GM13976 (cell line): ENCODE data around the gene HOXB6.

Experiments used
- DNase-seq: peaks from one replicate; pipeline ENCODE4 v3.0.0; 2012; ENCODE audit warnings: low spot score
- in situ Hi-C: fragments of 300-500 bp; cut with MboI; formaldehyde crosslinking; loops from one replicate; pipeline ENCODE4 v1.12.0; 2022; ENCODE audit warnings: low sequenced_read_pairs, mixed read lengths, inconsistent platforms; ENCODE audit not compliant: unreplicated experiment
- TF ChIP-seq, protein P1 (sequence below): IDR thresholded peaks from 2 replicates; pipeline ENCODE4 v1.5.1; 2012; ENCODE audit warnings: borderline replicate concordance, mild to moderate bottlenecking; ENCODE audit not compliant: insufficient read depth; ENCODE audit errors: extremely low read depth, missing control alignments, control extremely low read depth

Gene HOXB6

DNA sequence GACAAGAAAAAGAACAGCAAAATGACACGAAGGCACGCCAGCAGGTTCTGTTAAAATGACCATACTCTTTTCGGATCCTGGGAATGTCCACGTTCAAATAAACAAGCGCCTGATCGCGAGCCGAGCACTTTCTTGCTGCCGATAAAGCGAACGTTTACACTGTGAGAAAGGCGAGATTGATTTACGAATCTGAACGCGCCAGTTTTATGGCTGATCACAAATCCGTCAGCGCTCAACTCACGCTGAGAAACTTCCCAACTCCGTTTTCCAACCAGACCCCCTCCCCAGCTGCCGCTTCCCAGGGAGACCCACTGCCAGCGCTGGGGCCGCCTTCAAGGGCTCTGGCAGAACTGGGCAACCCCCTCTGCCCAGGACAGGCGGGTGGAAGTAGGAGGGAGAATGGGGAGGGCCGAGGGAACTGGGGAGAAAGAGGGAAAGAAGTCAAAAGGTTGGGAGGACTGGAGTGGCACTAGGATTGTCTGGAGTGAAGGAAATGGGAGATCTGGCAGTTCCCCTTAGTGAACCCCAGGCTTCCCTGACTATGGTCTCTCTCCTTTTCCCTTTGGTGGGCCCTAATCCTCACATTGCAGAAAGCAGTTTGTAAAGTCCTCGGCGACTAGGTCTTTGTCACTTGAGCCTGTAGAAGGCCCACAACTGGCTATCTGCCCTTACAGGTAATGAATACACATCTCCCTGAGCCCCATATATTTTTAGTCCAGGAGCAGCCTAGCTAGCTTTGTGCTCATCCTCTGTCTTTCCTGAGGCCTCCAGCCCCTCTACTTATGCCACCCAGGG lies 33.6 kb downstream of the HOXB6 start:
- DNase-seq, result no peak
- TF ChIP-seq, protein P1, sequence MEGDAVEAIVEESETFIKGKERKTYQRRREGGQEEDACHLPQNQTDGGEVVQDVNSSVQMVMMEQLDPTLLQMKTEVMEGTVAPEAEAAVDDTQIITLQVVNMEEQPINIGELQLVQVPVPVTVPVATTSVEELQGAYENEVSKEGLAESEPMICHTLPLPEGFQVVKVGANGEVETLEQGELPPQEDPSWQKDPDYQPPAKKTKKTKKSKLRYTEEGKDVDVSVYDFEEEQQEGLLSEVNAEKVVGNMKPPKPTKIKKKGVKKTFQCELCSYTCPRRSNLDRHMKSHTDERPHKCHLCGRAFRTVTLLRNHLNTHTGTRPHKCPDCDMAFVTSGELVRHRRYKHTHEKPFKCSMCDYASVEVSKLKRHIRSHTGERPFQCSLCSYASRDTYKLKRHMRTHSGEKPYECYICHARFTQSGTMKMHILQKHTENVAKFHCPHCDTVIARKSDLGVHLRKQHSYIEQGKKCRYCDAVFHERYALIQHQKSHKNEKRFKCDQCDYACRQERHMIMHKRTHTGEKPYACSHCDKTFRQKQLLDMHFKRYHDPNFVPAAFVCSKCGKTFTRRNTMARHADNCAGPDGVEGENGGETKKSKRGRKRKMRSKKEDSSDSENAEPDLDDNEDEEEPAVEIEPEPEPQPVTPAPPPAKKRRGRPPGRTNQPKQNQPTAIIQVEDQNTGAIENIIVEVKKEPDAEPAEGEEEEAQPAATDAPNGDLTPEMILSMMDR, result no peak
- in situ Hi-C loops, result no loop called here

DNA sequence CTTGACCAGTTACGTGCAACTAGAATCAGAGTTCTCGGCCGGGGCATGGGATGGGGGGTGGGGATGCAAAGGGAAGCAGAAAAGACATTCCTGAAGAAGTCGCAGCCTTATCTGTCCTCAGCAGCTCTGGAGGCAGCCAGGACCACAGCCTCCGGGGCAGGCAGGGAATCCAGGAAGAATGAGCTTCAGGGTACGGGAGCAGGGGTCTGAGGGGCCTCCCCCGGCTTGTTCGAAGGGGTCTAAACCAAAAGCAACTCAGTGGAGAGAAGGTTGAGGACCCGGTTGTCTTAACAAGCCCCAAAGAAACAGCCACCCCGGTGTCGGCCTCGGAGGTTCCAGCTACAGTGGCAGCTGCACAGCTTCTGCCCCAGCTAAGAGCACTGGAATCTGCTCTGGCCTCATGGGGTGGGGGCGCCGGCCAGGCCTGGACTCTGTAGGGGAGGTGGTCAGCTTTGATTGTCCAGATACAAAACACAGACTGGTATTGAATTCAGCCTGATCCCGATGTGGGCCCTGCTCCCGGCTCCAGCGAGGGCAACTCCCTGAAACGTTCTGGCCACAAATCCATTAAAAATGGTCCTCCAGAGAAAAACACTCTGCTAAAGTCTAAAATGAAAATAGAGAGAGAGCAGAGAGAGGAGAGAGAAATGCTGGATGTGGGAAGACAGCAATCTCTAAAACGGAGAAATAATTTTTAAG lies 34.3 kb downstream of the HOXB6 start:
- TF ChIP-seq, protein P1, result no peak
- in situ Hi-C loops, result no loop called here
- DNase-seq, result no peak

DNA sequence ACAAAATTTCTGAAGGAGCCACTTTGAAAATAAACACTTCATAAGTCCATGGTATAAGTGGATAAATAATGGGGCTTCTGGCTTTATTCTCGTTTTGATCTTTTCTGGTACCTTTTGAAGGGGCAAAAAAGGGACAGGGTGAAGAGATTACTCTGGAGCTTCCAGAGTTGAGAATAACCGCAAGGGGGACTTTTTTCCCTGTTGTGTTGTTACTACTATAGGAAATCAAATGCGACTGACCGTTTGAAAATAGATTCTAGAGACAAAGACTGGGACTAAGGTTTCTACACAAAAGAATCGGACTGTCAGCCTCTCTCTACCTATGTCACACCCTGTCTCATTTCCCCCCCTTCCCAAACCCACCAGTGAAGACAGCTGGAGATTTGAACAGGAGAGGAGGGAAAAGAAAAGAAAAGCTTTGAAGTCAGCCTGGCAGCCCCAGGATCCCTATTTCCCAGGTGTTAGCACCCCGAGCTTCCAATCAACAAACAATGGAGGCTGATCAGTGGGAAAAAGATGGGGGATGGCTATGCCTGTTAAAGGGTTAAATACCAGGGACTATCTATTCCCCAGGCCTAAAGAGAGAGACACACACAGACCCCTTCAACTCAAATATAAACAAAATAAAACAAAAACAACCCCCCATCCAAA lies 35.0 kb downstream of the HOXB6 start:
- DNase-seq, result no peak
- TF ChIP-seq, protein P1, result no peak
- in situ Hi-C loops, result no loop called here

DNA sequence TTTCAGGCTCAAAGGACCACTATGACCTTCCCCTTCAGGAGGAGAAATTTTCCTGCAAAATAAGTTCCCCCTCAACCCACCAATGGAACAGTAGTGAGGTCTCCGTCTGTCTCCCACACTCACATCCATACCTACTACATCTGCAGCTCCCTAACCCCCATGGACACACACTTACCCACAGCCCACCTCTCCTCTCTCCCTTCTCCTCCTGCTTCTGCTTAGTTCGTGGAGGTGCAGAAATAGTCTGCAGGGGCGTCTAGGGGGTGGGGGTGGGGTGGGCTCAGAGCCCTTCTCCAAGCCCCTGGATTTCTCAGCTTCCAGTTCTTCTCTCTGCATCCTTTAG lies 35.6 kb downstream of the HOXB6 start:
- in situ Hi-C loops, result no loop called here
- TF ChIP-seq, protein P1, result no peak
- no peak for DNase-seq

DNA sequence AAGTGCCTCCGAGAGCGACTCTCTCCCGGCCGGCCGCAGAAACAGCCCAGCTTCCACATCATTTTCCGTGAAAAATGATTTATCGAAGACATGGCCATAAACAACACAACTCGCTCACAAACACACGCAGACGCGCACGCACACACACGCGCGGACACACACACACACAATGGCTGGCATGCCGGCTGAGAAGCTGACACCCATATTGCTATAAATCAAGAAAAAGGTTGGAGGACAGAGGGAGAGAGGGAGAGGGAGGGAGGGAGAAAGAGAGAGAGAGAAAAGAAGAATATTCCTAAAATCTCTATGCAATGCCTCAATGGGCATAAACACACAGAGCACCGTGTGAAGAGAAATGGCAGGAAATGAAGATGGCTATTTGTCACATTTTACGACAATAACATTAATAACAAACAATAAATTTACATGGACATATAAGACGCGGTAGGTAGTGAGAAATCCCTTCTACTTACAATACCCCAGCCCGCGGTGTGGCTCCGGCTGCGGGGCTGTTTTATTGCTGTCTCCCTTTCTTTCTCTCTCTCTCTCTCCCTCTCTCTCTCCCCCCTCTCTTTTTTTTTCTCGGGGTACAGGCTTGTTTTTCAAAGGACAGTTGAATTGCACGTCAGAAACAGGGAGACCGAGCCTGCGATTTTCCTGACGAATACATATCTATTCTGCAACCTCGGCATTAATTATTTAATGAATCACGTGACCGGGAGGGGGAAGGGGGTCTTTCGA lies 36.1 kb downstream of the HOXB6 start:
- TF ChIP-seq, protein P1, result no peak
- in situ Hi-C loops, result no loop called here
- no peak for DNase-seq

DNA sequence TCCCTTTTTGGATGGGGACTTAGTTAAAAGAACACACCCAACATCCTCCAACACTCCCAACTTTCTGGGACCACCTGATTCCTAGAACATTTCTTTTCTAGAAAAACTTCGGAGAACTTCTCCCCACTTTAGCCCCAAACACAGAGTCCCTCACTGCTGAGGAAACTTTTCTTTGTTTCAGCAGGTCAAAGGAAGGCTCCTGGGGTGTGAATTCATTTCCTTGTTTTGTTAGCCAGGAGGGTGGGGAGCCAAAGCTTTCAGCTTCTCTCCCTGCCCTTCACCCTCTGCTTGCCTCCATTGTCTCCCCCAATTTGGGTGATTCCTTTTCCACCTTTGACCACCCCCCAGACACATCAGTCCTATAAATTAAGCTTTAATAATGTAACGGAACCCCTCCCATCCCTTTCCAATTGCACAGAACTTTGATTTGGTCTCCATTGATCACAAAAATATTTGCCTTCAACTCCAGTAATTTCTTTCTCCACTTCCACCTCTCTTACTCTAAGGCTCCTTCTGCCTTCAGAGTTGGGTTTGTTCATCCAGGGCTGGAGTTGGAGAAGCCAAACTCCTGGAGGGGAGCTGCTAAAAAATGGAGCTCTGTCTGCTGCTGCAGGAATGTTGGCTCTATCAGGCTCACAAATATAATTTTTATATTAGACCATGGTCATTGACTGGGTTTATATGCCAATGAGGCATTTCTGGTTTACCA lies 37.0 kb downstream of the HOXB6 start:
- in situ Hi-C loops, result no loop called here
- no peak for DNase-seq
- TF ChIP-seq, protein P1, result no peak
